CD4-positive, alpha-beta T cell treated with Interleukin-15 for 1 hour (primary cell): ENCODE results near the gene ACTL7B.
"Not testable (repeated sequence)": the region's sequence is repeated elsewhere in the genome, so short reads cannot be mapped to it uniquely, and the experiment has no call there.

Experiments
- DNase-seq: peaks from one replicate; pipeline ENCODE4 v3.0.0-alpha.2; 2020

The ACTL7B gene

DNA sequence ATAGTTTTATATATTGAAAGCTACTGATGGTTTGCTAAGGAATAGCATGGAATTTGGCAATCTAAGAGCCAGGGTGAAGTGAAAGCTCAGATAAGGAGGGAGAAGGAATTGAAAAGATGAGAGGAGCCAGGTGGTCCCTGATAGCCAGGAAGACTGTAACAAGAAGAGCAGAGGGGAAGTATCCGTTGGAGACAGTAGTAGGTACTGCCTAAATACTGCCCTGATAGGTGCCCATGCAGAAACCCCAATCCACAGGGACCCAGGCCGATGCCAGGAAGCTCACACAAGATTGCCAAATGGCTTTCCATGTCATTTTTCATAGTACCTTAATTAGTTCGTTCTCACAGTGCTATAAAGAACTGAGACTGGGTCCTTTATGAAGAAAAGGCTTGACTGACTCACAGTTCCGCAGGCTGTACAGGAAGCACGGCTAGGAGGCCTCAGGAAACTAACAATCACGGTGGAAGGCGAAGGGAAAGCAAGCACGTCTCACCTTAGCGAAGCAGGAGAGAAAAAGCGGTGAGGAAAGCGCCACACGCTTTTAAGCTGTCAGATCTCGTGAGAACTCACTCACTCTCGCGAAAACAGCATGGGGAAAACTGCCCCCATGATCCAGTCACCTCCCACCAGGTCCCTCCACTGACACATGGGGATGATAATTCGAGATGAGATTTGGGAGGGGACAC lies 13.0 kb downstream of the ACTL7B start:
- no peak for DNase-seq

- not testable (repeated sequence) for DNase-seq
Observed at GRCh38 chr9:108839561-108839960, 16.2 kb downstream of the ACTL7B start.

DNA sequence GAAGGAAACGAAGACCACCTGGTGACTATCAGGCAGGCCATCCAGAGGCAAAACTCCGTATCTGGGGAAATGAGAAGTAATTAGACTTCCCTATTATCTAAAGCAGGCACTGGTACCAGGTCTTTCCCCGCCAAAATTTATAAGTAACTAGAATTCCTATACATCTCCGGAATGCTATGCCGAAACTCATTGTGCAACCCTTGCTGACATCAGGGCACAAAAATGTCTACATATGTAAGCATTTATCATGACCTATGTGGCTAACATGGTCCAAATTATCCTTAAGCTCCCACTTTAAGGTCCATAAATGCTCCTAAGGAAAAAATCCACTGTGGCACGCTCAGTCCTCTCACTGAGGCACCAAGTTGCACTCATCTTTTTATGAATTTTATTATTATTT lies 17.8 kb downstream of the ACTL7B start:
- DNase-seq: no peak

DNA sequence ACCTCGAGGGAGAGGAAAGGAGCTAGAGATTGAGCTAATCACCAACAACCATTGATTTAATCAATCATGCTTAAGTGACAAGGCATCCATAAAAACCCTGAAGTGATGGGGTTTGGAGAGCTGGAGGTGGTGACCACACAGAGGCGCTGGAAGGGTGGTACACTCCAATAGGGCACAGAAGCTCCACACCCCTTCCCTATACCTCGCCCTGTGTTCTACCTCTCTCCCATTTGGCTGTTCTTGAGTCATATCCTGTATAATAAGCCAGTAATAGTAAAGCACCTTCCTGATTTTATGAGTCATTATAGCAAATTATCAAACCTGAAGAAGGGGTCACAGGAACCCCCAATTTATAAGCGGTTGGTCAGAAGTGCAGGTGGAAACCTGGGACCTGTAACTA lies 18.3 kb downstream of the ACTL7B start:
- DNase-seq: no peak

DNA sequence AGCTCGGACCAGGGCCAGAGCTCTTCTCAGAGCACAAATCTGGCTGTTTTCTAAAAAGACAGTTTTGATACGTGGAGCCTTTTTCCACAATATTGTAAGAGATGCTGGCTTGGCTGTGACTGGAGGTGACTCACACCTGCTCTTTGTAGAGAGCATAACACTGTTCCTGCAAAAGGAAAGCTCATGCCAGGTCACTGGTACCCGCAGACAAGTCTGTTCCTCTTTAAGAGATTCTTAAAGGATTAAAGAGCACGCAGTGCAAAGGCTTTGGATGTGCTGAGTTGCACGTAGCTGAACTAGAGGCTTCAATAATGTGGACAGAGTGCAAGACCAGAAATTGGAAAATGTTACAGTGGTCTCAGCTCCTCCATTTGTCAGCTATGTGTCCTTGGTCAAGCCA lies 19.0 kb downstream of the ACTL7B start:
- DNase-seq: no peak

GRCh38 chr9:108836319-108836718 lies 19.5 kb downstream of the ACTL7B start:
- no peak for DNase-seq

DNA sequence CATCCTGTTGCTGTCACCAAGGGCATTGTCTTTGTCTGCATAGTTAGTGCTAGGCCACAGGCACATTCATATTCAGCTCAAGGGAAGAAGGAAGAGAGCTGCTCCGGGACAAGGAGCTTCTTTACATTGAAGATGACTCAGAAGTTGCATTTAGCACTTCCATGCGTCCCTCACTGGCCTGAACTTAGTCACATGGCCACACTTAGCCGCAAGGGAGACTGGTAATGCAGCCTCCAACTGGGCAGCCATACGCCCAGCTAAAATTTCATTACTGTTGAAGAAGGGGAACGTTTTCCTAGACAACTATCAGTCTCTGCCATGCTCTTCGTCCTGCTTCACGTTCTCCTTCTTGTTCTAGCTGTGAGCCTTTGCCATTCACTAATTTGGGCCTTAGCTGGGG lies 20.0 kb downstream of the ACTL7B start:
- DNase-seq: no peak

GRCh38 chr9:108834959-108835665 lies 20.7 kb downstream of the ACTL7B start:
- no peak for DNase-seq

DNA sequence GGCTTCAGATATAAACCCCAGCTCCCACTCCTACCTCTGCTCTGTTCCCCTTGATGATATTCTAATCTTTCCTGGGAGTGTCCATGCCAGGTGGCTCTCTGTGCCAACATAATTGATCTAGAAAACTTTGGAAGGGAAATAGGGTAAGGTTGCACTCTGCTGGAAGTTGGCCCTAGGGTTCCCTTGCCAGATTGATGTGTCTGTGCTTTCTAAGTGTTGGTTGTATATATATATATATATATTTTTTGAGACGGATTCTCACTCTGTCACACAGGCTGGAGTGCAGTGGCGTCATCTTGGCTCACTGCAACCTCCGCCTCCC lies 23.6 kb downstream of the ACTL7B start:
- DNase-seq: no peak

DNA sequence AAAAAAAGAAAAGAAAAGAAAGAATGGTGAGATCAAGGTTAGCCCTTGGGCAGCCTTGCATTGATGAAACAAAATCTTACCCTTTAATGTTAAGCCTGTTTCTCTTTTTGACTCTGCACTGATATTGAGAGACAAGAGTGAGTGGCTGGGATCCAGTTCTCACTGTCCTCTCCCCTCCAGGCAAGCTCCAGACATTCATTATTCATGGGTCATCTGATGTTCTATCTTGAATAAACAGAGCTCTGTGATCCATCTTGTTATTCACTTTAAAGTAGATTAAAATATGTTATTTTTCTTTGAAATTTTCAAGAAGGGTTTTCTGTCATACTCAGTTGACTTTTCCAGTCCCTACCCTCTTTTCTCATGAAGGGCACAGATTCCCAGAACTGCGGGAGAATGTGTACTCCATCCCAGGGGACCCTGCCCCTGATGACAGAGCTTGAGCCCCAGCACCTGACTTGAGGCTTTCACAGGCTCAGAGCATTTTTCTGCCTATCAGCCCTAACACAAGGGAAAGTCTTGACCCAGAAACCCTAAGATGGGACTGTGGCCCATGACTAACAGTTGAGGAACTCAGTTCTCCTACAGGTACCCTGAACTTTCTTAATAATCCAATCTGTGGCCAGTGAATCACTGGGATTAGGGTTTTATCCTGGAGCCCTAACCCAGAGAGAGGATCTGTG lies 24.1 kb downstream of the ACTL7B start:
- DNase-seq: no peak

- DNase-seq: no peak
Observed at GRCh38 chr9:108830272-108830671, 25.5 kb downstream of the ACTL7B start.

GRCh38 chr9:108823829-108824228 lies 32.0 kb downstream of the ACTL7B start:
- DNase-seq: no peak

GRCh38 chr9:108816037-108816436 lies 39.7 kb downstream of the ACTL7B start:
- no peak for DNase-seq

DNA sequence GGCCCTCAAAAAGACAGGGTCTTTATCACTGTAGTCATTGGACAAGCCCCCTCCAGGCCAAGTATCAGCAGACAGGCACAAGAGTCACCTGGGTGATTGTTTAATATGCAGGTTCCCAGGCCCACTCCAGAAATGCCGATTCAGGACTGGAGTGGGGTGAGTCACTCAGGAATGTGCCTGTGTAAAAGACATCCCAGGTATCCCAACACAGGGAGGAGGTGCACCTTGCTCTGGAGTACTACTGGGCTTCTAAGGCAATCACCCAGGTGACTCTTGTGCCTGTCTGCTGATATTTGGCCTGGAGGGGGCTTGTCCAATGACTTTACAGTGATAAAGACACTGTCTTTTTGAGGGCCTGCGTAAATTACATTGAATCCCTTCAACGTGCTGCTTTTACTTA lies 40.6 kb downstream of the ACTL7B start:
- no peak for DNase-seq

- DNase-seq: no peak
Observed at GRCh38 chr9:108813951-108814601, 41.7 kb downstream of the ACTL7B start.

DNA sequence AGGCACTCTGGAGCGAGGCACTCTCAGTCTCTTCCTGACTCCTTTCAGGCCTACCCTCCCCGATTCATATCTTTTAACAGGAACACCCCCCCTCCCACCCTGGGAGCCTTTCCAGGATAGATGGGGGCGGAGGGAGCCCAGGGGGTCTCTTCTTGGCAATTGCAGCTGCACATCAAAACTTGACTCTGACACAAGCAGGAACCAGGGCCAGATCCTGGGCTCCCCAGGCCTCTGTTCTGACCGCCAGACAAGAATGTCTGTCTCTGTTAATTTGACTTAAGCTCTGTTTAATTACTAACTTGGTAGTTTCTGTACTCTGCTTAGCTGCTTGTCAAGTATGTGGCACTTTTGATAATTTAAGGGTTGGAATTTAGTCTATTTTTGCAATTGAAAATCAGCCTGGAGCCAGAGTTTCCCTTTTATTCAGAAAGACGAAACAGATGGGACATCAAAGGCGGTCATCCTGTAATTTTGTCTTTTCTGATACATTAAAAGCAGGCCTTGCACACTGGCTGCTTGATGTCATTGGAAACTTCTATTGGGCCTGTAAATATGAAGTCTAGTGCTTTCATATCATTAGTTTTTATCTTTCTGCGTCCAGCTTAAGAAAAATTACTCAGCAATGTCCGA lies 43.3 kb downstream of the ACTL7B start:
- DNase-seq: no peak

DNA sequence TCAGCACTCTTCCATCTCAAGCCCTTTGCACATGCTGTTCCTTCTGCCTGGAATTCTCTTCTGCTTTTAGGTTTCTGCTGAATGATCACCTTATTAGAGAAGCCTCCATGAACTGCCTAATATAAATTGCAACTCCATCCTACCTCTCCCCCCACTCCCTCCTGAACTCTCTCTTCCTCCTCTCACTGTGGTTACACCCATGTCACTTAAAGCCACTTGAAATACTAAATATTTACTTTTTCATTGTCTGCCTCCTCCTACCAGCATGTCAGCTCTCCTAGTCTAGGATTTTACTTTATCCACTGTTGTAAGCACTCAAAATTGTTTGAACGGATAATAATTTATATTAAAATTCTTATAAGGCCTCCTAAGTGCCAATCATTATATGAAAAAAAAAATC lies 43.8 kb downstream of the ACTL7B start:
- DNase-seq: no peak

DNA sequence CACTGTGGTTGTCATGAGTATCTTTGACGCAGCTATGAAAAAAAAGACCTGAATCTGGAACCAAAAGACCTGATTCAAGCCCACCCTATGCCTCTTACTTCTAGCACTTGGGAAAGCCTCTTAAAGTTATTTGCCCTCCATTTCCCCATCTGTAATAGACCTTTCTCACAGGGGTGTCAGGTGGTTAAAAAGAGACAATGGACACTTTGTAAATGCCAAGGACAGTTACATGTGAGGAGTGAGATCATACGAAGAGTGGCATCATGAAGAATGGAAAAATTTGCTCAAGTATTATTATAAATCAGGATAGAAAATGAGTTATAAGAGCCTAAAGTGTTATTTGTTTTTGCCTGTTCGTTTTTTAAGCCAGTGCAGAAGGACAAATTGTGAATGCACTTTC lies 46.5 kb downstream of the ACTL7B start:
- no peak for DNase-seq
